Mucosa of descending colon (tissue), 3 donors: ENCODE measurements around the gene DBP. TPM values are rescaled to one million over a fixed set of nuclear protein-coding genes. Genes with fewer than 3 reads are reported as not detected.

Source experiments
- ATAC-seq: fragments of 200-7000 bp; cut with Tn5 transposase; one replicate; pipeline ENCODE4 v1.9.1; 2020; ENCODE audit warnings: mild to moderate bottlenecking, moderate library complexity
- DNase-seq, 3 donors: peaks; one replicate each; pipeline ENCODE4 v3.0.0-alpha.2; 2020
- H3K36me3 ChIP-seq: fragments of 200-600 bp; one replicate; pipeline ENCODE4 v1.8.0; 2021; ENCODE audit warnings: low read depth, mild to moderate bottlenecking
- H3K4me1 ChIP-seq: fragments of 200-600 bp; one replicate; pipeline ENCODE4 v1.8.0; 2021; ENCODE audit warnings: low read depth, mild to moderate bottlenecking
- H3K4me3 ChIP-seq: fragments of 200-600 bp; one replicate; pipeline ENCODE4 v1.8.0; 2021; ENCODE audit warnings: mild to moderate bottlenecking
- H3K9me3 ChIP-seq: fragments of 200-600 bp; one replicate; pipeline ENCODE4 v1.8.0; 2021; ENCODE audit warnings: mild to moderate bottlenecking
- CTCF ChIP-seq: fragments of 200-600 bp; IDR thresholded peaks from one replicate; pipeline ENCODE4 v1.8.0; 2022; ENCODE audit warnings: antibody characterized with exemption, mild to moderate bottlenecking
- intact Hi-C, 2 donors: fragments of 100-400 bp; cut with DNase I in 1 of 2; cut with micrococcal nuclease in 1 of 2; formaldehyde crosslinking; loops; one replicate each; pipeline versions ENCODE4 v1.11.0 to v1.11.1; 2022; cut with DNase I, micrococcal nuclease
- total RNA-seq, 3 donors: library from RNA; stranded (reverse); fragmentation: NEBNext Ultra II Directional in 2 of 3; extraction: Animal tissue kit (Norgen Biotek cat#: 25700) in 2 of 3; gene quantifications; one replicate each; pipeline versions ENCODE4 v1.2.1 to v1.2.4, GENCODE V29; 2021 to 2023
- donor health status: DM: no; HTN: no; CAD: no; lungs with moderate emphysema.
- donor health status: DM: no; HTN: no; CAD: no.
- donor health status: DM: no; HTN: yes; CAD: no.

DBP gene
- total RNA-seq, 3 donors from 2014 or later: 8.2 to 18.4 (median 11.1) TPM

GRCh38 chr19:48644355-48644754 lies 7.2 kb upstream of the DBP start:
- peaks cover 8% of the 10 kb centered on the region for H3K4me1 ChIP-seq
- ATAC-seq (no peak), DNase-seq (no peak)
- no peaks in the 10 kb centered on the region for H3K36me3 ChIP-seq
- intact Hi-C loops: no loop called here
- H3K4me3 ChIP-seq: no peak overlapping the region
- no peak for TF ChIP-seq CTCF
- no peaks in the 10 kb centered on the region for H3K9me3 ChIP-seq

GRCh38 chr19:48642862-48643261 lies 5.7 kb upstream of the DBP start:
- Histone ChIP-seq H3K9me3 (no peaks in the 10 kb centered on the region), H3K36me3 (no peaks in the 10 kb centered on the region), H3K4me1 (peaks cover 12% of the 10 kb centered on the region), H3K4me3 (no peak overlapping the region)
- no peak for DNase-seq
- TF ChIP-seq CTCF: no peak
- ATAC-seq: no peak
- intact Hi-C loops: no loop called here

- ATAC-seq: no peak
- intact Hi-C loops: no loop called here
Measured at GRCh38 chr19:48641850-48642249, 4.7 kb upstream of the DBP start.

GRCh38 chr19:48639483-48640375 lies 2.5 kb upstream of the DBP start:
- no peak overlapping the region for H3K4me3 ChIP-seq
- H3K4me1 ChIP-seq: peaks cover 13% of the 10 kb centered on the region
- ATAC-seq (no peak), DNase-seq (peak in 1 of 3 donors; percentile 47)
- H3K9me3 ChIP-seq: no peaks in the 10 kb centered on the region
- intact Hi-C loops: no loop called here
- H3K36me3 ChIP-seq: no peaks in the 10 kb centered on the region
- no peak for TF ChIP-seq CTCF

More at GRCh38 chr19:48641850-48642249, 4.7 kb upstream of the DBP start:
- no peak for DNase-seq
- H3K9me3 ChIP-seq: no peaks in the 10 kb centered on the region
- H3K4me1 ChIP-seq: peaks cover 16% of the 10 kb centered on the region
- no peaks in the 10 kb centered on the region for H3K36me3 ChIP-seq
- no peak for TF ChIP-seq CTCF
- H3K4me3 ChIP-seq: no peak overlapping the region

- ATAC-seq (no peak), DNase-seq (peak; percentile 53 to 72 (median 63))
- Histone ChIP-seq H3K9me3 (no peaks in the 10 kb centered on the region), H3K4me1 (peaks cover 22% of the 10 kb centered on the region), H3K36me3 (peaks cover 4% of the 10 kb centered on the region), H3K4me3 (no peak overlapping the region)
- no peak for TF ChIP-seq CTCF
- intact Hi-C loops: no loop called here
Measured at GRCh38 chr19:48638831-48639381, 1.7 kb upstream of the DBP start.
